ENCODE measurements around the gene MTCH2.

Gene MTCH2

DNA sequence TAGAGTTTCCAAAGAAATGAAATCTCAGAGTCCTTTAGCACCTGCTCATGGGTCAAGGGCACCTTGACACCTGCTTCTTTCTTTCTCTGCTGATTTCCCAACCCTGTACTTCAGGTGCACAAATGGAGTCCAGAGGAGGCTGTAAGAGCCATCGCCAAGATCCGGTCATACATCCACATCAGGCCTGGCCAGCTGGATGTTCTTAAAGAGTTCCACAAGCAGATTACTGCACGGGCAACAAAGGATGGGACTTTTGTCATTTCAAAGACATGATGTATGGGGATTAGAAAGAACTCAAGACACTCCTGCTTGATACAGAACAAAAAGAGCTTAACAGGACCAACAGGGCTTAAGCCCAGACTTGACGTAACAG, 71.0 kb downstream of the MTCH2 start:
- no peak for DNase-seq (ENCODE audit: extremely low spot score)
- TF ChIP-seq, protein P1, sequence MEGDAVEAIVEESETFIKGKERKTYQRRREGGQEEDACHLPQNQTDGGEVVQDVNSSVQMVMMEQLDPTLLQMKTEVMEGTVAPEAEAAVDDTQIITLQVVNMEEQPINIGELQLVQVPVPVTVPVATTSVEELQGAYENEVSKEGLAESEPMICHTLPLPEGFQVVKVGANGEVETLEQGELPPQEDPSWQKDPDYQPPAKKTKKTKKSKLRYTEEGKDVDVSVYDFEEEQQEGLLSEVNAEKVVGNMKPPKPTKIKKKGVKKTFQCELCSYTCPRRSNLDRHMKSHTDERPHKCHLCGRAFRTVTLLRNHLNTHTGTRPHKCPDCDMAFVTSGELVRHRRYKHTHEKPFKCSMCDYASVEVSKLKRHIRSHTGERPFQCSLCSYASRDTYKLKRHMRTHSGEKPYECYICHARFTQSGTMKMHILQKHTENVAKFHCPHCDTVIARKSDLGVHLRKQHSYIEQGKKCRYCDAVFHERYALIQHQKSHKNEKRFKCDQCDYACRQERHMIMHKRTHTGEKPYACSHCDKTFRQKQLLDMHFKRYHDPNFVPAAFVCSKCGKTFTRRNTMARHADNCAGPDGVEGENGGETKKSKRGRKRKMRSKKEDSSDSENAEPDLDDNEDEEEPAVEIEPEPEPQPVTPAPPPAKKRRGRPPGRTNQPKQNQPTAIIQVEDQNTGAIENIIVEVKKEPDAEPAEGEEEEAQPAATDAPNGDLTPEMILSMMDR (IDR thresholded peaks at IDR 0.05; ENCODE audit: control extremely low read depth, extremely low read depth, low read depth, missing control alignments): no peak
- ChIA-PET POLR2A (no interaction called here), CTCF (interaction anchor here (1.4 kb wide), 1 partner anchor 37 kb away, joined by 4 read pairs; no protein-coding TSS in a partner anchor)

DNA sequence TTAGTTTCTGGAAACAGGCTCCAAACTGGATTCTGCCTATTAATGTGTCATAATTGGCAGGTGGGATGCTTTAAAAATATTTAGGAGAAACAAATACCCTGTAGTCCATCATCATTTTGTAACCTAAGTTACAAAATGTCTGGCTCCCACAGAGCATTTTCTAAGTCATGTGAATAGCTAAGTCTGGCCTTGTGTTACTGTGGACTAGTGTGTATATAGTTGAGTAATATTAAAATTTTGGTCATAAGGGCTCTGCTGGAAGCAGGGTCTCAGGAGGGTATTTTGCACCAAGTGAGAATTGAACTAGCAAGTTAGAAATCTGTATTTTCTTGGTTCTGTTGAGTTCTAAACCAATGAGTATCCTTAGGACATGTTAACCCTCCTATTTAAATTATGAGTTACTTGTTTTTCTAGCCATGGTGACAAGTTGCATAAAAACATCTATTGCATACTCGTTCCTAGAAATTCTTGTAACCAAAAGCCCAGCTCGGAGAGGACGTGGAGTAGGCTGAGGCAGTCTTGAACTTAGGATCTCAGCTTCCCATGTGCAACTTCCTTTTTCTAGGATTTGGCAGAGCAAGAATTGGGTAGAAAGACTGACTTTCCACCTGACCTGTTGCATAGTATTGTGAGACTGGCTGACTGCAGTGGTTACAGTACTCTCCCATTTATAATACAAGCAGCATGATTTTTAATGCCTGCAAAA, 71.6 kb downstream of the MTCH2 start:
- CTCF ChIA-PET: interaction anchor here (0.9 to 1.4 kb wide), 2 partner anchors 17 to 37 kb away, joined by 4 to 5 read pairs; no protein-coding TSS in a partner anchor
- TF ChIP-seq, protein P1 (IDR thresholded peaks at IDR 0.05; ENCODE audit: control extremely low read depth, extremely low read depth, low read depth, missing control alignments): no peak
- POLR2A ChIA-PET: interaction anchor here (0.6 kb wide), 1 partner anchor 371 kb away, joined by 3 read pairs; no protein-coding TSS in a partner anchor
- DNase-seq (ENCODE audit: extremely low spot score): no peak

DNA sequence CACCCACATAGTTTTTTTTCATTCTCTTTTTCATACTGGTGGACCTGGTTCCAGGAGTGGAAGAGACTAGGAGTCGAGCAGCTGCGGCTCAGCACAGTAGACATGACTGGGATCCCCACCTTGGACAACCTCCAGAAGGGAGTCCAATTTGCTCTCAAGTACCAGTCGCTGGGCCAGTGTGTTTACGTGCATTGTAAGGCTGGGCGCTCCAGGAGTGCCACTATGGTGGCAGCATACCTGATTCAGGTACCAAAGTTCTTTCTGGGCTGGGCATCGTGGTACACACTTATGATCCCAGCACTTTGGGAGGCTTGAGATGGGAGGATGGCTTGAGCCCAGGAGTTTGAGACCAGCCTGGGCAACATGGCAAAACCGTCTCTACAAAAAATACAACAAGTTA, 72.7 kb downstream of the MTCH2 start:
- CTCF ChIA-PET: interaction anchor here (0.9 kb wide), 1 partner anchor 16 kb away, joined by 5 read pairs; no protein-coding TSS in a partner anchor
- TF ChIP-seq, protein P1 (IDR thresholded peaks at IDR 0.05; ENCODE audit: control extremely low read depth, extremely low read depth, low read depth, missing control alignments): no peak
- no peak for DNase-seq (ENCODE audit: extremely low spot score)
- POLR2A ChIA-PET: interaction anchor here (0.7 kb wide), 1 partner anchor 254 kb away, joined by 4 read pairs; no protein-coding TSS in a partner anchor
